SK-N-MC (cell line): Measurements from ENCODE around the gene MYO1D.

Experiments
- EZH2 ChIP-seq: fragments of 200-600 bp; sonication (generic); IDR thresholded peaks from one replicate; pipeline ENCODE4 v1.6.1; 2017; ENCODE audit warnings: antibody characterized with exemption
- POLR2AphosphoS5 ChIP-seq: IDR thresholded peaks from 2 replicates; pipeline ENCODE4 v1.6.1; 2012; ENCODE audit warnings: mild to moderate bottlenecking, low read depth, low read length, borderline replicate concordance

DNA sequence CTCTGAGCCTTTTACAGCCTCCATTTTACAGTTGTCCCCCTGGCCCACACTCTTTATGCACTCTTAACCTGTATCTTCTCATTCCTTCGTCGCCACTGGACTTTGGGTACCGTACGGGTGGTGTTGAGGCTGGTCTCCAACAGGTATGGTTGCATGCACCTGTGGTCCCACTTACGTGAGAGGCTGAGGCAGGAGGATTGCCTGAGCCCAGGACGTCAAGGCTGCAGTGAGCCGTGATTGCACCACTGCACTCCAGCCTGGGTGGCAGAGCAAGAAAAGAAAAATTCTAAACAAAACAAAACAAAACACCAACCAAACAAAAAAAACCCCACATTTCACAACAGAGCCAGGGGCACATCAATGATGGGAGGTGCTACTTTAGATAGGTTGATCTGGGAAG is 36.7 kb upstream of the MYO1D start:
- no peak for TF ChIP-seq POLR2AphosphoS5
- no peak for TF ChIP-seq EZH2
